ENCODE results near the gene OR5B21. TPM values are rescaled to one million over a fixed set of nuclear protein-coding genes. Genes with fewer than 3 reads are reported as not detected.

Gene OR5B21
- not detected for polyA plus RNA-seq (2012; ENCODE audit: insufficient read length, low read depth)

- no peak for TF ChIP-seq REST (IDR thresholded peaks at IDR 0.05; ENCODE audit: insufficient read depth in 1 of 2, low read depth in 2 of 2, low read length in 2 of 2)
- TF ChIP-seq FOXP2 (optimal IDR thresholded peaks at IDR 0.05; ENCODE audit: borderline replicate concordance, extremely low read depth, extremely low read length, insufficient read depth), result no peak
- TF ChIP-seq TAF1 (IDR thresholded peaks at IDR 0.05; ENCODE audit: borderline replicate concordance, insufficient read depth, low read length), result no peak
- no peak for TF ChIP-seq SIN3A (IDR thresholded peaks at IDR 0.05; ENCODE audit: borderline replicate concordance, insufficient read depth, low read length)
- TF ChIP-seq POLR2AphosphoS5 (IDR thresholded peaks at IDR 0.05; ENCODE audit: low read depth, low read length), result no peak
Observed at GRCh38 chr11:58508005-58508404, at the start of gene OR5B21. OR5B21 (minus strand) TSS chr11:58508105; CDS start chr11:58508105, 0 bp downstream.

GRCh38 chr11:58549644-58550043 lies 41.7 kb upstream of the OR5B21 start:
- TF ChIP-seq SIN3A (IDR thresholded peaks at IDR 0.05; ENCODE audit: borderline replicate concordance, insufficient read depth, low read length) (no peak), FOXP2 (optimal IDR thresholded peaks at IDR 0.05; ENCODE audit: borderline replicate concordance, extremely low read depth, extremely low read length, insufficient read depth) (no peak), TAF1 (IDR thresholded peaks at IDR 0.05; ENCODE audit: borderline replicate concordance, insufficient read depth, low read length) (no peak), POLR2AphosphoS5 (IDR thresholded peaks at IDR 0.05; ENCODE audit: low read depth, low read length) (no peak), REST (IDR thresholded peaks at IDR 0.05; ENCODE audit: insufficient read depth in 1 of 2, low read depth in 2 of 2, low read length in 2 of 2) (no peak)

- TF ChIP-seq POLR2AphosphoS5 (IDR thresholded peaks at IDR 0.05; ENCODE audit: low read depth, low read length), result no peak
- TF ChIP-seq REST (IDR thresholded peaks at IDR 0.05; ENCODE audit: insufficient read depth in 1 of 2, low read depth in 2 of 2, low read length in 2 of 2), result no peak
- no peak for TF ChIP-seq TAF1 (IDR thresholded peaks at IDR 0.05; ENCODE audit: borderline replicate concordance, insufficient read depth, low read length)
- TF ChIP-seq SIN3A (IDR thresholded peaks at IDR 0.05; ENCODE audit: borderline replicate concordance, insufficient read depth, low read length), result no peak
- no peak for TF ChIP-seq FOXP2 (optimal IDR thresholded peaks at IDR 0.05; ENCODE audit: borderline replicate concordance, extremely low read depth, extremely low read length, insufficient read depth)
Observed at GRCh38 chr11:58546841-58547240, 38.9 kb upstream of the OR5B21 start.

- TF ChIP-seq TAF1 (IDR thresholded peaks at IDR 0.05; ENCODE audit: borderline replicate concordance, insufficient read depth, low read length), result no peak
Observed at GRCh38 chr11:58531865-58532341, 24.0 kb upstream of the OR5B21 start.

GRCh38 chr11:58530236-58530635 lies 22.3 kb upstream of the OR5B21 start:
- no peak for TF ChIP-seq SIN3A (IDR thresholded peaks at IDR 0.05; ENCODE audit: borderline replicate concordance, insufficient read depth, low read length)
- TF ChIP-seq FOXP2 (optimal IDR thresholded peaks at IDR 0.05; ENCODE audit: borderline replicate concordance, extremely low read depth, extremely low read length, insufficient read depth), result no peak
- TF ChIP-seq POLR2AphosphoS5 (IDR thresholded peaks at IDR 0.05; ENCODE audit: low read depth, low read length), result no peak
- no peak for TF ChIP-seq REST (IDR thresholded peaks at IDR 0.05; ENCODE audit: insufficient read depth in 1 of 2, low read depth in 2 of 2, low read length in 2 of 2)
- no peak for TF ChIP-seq TAF1 (IDR thresholded peaks at IDR 0.05; ENCODE audit: borderline replicate concordance, insufficient read depth, low read length)
